ENCODE data around the gene CYSTM1.

DNA sequence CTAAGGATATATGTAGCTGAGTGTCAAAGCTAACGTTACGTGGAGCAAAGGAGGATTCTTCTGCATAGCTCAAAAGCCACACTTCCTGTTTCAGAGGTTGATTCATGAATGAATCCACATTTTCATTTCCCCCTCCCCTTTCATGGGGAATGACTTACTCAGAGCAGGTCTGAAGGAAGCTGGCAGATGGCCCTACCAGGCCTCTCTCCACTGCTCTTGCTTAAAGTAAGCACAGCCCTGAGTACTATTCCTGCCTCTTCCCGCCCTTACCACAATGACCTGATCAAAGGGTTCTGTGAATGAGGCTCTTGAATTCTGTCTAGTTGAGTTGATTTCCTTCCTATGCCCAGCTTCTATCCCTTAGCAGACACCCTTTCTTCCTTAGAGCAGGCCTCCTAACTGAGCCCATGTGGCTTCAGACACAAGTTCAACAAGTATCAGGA lies 43.0 kb upstream of the CYSTM1 start:
- TF ChIP-seq, protein P1, sequence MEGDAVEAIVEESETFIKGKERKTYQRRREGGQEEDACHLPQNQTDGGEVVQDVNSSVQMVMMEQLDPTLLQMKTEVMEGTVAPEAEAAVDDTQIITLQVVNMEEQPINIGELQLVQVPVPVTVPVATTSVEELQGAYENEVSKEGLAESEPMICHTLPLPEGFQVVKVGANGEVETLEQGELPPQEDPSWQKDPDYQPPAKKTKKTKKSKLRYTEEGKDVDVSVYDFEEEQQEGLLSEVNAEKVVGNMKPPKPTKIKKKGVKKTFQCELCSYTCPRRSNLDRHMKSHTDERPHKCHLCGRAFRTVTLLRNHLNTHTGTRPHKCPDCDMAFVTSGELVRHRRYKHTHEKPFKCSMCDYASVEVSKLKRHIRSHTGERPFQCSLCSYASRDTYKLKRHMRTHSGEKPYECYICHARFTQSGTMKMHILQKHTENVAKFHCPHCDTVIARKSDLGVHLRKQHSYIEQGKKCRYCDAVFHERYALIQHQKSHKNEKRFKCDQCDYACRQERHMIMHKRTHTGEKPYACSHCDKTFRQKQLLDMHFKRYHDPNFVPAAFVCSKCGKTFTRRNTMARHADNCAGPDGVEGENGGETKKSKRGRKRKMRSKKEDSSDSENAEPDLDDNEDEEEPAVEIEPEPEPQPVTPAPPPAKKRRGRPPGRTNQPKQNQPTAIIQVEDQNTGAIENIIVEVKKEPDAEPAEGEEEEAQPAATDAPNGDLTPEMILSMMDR (IDR thresholded peaks at IDR 0.05; ENCODE audit: low read depth, low read length, missing input control) = no peak
- no peak for TF ChIP-seq GABPA (IDR thresholded peaks at IDR 0.05 in 1 of 2, conservative IDR thresholded peaks at IDR 0.05 in 1 of 2)
- TF ChIP-seq SP1 (IDR thresholded peaks at IDR 0.05) = no peak
- TF ChIP-seq JUND (IDR thresholded peaks at IDR 0.05) = no peak
- no peak for TF ChIP-seq RAD21 (IDR thresholded peaks at IDR 0.05)
- TF ChIP-seq, protein P2, sequence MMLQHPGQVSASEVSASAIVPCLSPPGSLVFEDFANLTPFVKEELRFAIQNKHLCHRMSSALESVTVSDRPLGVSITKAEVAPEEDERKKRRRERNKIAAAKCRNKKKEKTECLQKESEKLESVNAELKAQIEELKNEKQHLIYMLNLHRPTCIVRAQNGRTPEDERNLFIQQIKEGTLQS (IDR thresholded peaks at IDR 0.05) = no peak
- no peak for TF ChIP-seq TAF1 (conservative IDR thresholded peaks at IDR 0.05)
- TF ChIP-seq ZBTB33 (IDR thresholded peaks at IDR 0.05) = no peak
- no peak for TF ChIP-seq REST (IDR thresholded peaks at IDR 0.05)
- no peak for TF ChIP-seq HNF4G (IDR thresholded peaks at IDR 0.05)
- TF ChIP-seq, protein P3, sequence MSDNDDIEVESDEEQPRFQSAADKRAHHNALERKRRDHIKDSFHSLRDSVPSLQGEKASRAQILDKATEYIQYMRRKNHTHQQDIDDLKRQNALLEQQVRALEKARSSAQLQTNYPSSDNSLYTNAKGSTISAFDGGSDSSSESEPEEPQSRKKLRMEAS (IDR thresholded peaks at IDR 0.05) = no peak
